Activated naive CD4-positive, alpha-beta T cell treated with Interleukin-2 at 50 U/mL for 16 hours (primary cell): ENCODE measurements around the gene AAMDC.
"Not testable (repeated sequence)": the region's sequence is repeated elsewhere in the genome, so short reads cannot be mapped to it uniquely, and the experiment has no call there.

Source experiments
- DNase-seq: peaks from one replicate; pipeline ENCODE4 v3.0.0-alpha.2; 2020

Gene AAMDC

DNA sequence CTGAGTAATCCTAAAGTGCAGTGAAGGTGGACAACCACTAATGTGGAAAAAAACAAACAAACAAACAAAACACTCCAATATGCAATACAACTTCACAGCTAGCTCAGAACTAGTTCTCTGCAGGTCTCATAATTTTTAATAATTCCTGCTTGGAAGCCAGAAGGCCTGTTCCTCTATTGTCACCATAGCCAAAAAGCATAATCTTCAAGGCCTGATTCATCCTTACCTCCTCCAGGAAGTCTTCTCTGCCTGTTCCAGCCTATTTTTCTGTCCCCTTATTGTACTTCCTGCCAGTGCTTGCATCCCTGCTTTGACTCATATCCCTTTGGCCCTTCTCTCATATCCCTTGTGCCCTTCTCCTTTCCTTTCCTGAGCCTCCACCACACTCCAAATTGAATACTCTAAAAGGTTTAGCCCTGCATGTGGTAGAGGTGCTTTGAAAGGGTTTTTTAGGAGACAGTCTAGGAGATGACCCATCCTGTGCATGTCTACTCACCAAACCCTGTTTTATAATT lies 69.2 kb downstream of the AAMDC start:
- not testable (repeated sequence) for DNase-seq

DNA sequence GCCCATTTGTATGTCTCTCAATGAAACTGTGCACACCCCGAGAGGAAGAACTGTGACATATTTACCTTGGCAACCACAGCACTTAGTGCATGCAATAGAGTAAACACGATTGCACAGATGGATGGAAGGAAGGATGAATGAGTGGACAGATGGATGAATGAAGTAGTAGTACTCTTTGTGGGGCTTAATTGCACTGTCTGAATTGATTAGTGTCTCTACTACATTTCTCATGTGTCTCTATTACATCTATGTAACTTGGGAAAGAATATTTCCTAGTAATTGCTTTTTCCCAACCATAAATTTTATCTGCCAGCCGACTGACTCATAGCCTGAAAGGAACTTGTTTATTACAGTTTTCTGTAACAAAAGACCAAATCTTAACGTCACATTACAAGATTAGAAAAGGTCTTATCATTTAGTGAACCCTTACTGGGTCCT lies 69.7 kb downstream of the AAMDC start:
- DNase-seq, result not testable (repeated sequence)

DNA sequence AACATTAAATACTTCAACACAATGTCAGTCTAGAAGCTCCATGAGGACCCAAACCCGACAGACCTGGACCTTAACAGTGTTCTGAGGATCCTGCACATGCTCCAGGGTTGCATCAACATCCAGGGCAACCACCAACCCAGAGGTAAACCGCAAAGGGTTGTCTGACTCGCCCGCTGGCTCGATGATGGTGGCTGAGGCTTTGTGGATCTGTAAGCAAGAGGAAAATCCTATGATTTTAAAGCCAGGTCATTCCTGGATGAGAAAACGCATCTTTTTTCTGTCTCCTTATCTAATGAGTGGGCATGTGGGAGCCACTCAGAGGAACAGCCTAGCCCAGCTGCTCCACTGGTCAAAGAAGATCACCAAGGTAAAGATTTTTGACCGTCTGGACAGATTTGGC lies 70.3 kb downstream of the AAMDC start:
- not testable (repeated sequence) for DNase-seq

DNA sequence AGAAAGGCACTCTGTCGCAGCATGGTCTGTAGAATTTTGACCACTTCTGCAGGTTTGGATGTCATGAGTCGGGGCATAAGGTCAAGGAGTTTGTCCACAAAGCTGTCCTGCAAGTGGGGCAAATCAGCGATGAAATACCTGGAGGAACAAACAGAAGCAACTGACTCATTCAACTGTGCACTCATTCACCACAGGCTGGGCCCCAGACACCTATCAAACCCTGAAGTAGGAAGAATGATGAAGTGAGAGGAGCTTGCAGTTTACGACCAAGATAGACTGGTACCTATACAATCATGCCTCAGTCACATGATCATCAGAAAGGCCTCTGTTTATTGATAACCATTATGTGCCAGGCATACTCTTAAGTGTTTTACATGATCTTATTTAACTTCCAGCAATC lies 70.8 kb downstream of the AAMDC start:
- DNase-seq, result not testable (repeated sequence)

DNA sequence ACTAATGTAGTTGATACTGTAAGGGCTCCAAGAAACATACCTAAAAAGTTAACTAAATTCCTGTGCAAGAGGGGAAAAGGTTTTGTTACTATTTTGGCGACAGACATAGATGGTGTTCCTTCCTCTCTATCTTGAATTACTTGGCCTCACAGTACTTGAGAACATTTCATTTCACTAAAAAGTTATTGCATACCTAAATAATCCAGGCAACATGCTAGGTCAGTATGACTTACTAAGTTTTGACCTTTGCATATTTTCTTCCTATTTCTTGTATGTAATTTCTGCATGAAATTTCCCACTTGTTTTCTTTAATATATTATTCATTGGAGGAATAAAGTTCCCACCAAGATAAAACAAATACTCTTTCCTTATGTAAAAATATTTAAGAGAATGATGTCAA lies 74.0 kb downstream of the AAMDC start:
- not testable (repeated sequence) for DNase-seq

DNA sequence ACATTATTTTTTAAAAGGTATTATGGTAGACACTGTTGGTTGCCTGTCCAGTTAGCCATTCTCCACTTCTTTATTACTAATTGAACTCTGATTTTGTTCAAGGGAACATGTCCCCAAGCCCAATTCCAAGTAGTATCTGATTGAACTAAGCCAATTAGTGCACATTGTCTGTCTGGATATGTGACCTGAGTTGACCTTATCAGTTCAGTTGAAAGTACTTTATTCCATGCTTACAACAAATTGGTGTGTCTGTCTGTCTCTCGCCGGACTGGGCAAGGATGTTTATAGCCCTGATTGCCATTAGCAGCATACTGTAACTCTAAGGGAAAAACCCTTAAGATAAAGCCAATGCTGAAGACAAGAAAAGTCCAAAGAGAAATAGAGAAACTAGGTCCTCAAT lies 87.9 kb downstream of the AAMDC start:
- no peak for DNase-seq

DNA sequence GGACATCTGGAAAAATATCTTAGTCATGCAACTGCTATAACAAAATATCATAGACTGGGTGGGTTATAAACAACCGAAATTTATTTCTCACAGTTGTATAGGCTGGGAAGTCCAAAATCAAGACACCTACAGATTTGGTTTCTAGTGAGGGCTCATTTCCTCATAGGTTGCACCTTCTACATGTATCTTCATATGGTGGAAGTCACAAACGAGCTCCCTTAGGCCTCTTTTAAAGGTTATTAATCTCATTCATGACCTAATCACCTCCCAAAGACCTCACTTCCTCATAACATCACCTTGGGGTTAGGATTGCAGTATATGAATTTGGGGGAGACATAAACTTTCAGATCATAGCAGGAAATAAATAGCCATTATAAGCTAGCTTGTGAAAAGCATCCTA lies 88.3 kb downstream of the AAMDC start:
- DNase-seq, result no peak

DNA sequence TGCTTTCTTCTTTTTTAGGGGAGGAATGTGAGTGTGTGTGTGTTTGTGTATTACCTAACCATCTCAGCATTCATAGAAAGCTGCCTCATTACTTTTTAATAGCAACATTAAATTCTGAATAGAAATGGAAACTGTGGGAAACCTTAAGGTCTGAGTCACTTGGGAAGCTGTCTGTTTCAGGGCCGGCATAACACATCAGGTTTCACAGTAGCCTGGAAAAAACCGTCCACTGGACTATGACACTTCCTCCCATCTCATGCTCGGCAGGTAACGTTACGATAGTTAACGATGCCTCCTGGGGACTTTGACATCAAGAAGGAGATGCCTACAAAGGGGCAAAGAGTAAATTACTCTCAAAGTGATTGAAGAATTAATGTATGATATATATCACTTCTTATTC lies 89.9 kb downstream of the AAMDC start:
- not testable (repeated sequence) for DNase-seq

DNA sequence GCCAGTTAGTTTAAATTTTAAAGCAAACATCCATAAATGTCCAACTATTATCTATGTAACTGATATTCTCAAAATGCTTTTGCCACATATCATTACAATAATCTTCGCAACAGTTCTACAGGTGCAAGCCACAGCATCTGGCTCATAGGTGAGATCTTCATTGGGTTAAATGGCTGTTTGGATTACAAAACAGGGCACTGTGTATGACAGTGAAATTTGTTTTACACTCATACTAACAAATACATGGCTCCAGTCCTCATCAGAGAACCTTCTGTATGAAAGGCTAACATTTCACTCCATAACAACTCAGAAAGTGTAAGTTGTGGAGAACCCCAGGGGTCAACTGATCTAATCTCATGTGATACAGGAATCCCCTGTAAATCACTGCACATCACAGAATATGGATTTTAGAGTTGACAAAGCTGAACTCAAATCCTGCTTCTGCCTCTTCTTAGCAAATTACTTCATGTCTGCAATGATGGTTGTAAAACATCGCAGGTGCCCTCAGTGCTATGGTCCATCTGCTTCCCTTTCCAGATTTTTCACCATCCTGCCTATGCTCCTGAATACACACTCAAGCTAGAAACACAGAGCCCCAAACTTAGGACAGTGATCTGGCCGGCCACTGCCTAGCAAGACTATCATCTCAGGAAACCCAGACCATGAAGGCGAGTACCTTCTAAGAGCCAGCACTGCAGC lies 92.8 kb downstream of the AAMDC start:
- not testable (repeated sequence) for DNase-seq

DNA sequence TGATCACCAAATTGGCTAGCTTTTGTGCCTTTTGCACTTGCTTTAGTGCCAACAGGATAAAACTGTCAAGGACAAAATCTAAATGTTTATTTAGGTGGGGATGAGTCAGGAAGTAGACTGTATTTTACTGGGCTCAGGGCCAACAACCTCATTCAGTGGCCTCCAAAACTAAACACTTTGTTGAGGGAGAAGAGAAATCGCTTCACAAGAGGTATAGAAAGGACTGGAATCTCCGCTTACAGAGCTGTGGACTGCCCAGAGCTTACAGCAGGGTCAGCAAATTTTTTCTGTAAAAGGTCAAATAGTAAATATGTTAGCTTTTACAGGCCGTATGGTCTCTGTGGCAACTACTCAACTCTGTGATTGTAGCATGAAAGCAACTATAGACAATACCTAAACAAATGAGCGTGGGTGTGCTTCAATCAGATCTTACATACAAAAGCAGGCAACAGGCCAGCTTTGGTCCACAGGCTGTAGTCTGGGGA lies 93.4 kb downstream of the AAMDC start:
- DNase-seq, result not testable (repeated sequence)

DNA sequence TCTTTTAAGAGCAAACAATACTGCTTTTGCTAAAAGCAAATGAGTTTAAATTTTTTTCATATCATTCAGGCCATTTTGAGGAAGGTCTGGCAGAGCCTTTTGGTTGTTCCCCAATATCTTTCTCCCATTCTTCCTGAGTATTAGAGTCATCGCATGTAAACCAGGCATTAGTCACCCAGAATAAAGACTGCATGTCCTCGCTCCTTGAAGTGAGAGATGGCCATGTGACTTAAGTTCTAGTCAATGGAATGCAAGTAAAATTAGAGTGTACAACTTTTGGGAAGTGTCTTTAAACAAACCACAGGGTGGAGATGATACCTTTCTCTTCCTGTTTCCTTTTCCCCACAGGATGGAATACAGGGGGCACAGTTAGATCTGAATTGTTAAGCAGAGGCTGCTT lies 96.8 kb downstream of the AAMDC start:
- DNase-seq, result not testable (repeated sequence)
